CD1c-positive myeloid dendritic cell (primary cell): Measurements from ENCODE around the gene HSFX1.
"Not testable (repeated sequence)": the region's sequence is repeated elsewhere in the genome, so short reads cannot be mapped to it uniquely, and the experiment has no call there.

Source experiments
- DNase-seq: peaks from one replicate; pipeline ENCODE4 v3.0.0-alpha.2; 2016; ENCODE audit errors: extremely low spot score

HSFX1 gene, protein sequence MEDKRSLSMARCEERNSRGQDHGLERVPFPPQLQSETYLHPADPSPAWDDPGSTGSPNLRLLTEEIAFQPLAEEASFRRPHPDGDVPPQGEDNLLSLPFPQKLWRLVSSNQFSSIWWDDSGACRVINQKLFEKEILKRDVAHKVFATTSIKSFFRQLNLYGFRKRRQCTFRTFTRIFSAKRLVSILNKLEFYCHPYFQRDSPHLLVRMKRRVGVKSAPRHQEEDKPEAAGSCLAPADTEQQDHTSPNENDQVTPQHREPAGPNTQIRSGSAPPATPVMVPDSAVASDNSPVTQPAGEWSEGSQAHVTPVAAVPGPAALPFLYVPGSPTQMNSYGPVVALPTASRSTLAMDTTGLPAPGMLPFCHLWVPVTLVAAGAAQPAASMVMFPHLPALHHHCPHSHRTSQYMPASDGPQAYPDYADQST

GRCh38 chrX:149773768-149774167, at the start of gene HSFX1:
TSS of gene HSFX1 (plus strand) at chrX:149774068. CDS start at chrX:149774682, 614 bp downstream.
- not testable (repeated sequence) for DNase-seq

DNA sequence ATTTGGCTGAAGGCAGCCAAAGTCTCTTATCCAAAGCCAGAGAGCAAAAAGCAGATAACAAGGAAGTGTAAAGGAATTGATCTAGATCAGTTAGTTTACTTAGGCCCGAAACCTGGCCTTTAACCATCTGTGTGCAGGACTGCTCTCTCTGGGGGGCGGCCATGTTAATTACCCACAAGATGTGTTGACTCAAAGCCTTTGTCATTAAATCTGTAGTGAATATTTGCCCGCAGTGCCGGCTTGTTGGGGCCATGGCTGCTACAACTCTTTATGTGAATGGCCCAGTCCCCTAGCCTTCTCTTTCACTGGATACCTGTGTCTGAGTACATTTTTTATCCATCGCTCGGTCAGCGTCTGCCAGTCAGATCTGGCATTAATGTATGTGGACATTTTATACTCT, 46.6 kb upstream of the HSFX1 start:
- DNase-seq, result not testable (repeated sequence)

GRCh38 chrX:149742269-149742668, 31.6 kb upstream of the HSFX1 start:
- not testable (repeated sequence) for DNase-seq

DNA sequence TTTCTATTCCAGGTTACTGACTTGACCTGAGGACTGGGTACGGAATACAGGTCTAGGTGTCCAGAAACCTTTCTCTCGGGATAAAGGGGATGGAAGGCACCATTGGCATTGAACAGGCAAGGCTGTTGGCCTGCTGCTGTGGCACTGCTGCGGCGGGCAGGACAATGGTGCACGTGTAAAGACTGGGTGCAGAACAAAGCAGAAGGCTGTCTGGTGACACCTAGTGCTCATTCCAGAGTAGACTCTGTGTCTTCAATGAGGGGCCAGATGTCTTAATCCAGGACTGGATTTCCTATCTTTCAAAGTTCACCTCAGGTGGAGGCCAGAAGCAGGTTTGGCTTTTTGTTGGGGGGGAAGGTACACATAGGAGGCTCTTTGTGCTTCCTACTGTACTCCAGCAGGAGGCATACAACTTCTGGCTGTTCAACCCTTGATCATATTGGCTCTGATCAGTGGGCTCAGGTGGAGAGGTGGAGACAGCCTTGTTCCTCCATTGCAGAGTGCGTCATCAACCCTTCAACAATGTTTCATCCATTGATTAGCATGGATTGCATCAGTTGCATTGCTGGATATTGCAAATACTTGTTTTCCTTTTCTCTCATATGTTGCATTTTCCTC, 27.4 kb upstream of the HSFX1 start:
- DNase-seq, result not testable (repeated sequence)

- no peak for DNase-seq
Observed at GRCh38 chrX:149757206-149758067, 16.4 kb upstream of the HSFX1 start.

DNA sequence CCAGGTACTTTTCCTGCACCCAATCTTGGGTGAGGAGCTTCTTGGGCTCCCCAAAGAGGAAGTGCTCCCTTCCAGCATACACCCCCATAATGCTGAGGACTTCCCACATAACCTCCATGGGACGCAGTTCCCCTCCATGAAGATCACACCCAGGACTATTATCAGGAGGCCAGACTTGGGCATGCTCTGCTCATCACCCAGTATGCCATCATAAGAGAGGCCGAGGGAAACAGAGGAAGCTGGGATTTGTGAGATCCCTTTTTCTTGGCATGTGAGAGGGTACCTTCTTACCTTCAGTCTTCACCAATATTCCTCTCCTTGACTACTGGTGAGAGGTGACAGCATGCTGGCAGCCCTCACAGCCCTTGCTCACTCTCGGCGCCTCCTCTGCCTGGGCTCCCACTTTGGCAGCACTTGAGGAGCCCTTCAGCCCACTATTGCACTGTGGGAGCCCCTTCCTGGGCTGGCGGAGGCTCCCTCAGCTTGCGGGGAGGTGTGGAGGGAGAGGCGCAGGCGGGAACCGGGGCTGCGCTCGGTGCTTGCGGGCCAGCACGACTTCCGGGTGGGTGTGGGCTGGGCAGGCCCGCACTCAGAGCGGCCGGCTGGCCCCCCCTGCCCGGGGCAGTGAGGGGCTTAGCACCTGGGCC, 15.7 kb upstream of the HSFX1 start:
- no peak for DNase-seq

GRCh38 chrX:149758715-149759078, 15.2 kb upstream of the HSFX1 start:
- not testable (repeated sequence) for DNase-seq

DNA sequence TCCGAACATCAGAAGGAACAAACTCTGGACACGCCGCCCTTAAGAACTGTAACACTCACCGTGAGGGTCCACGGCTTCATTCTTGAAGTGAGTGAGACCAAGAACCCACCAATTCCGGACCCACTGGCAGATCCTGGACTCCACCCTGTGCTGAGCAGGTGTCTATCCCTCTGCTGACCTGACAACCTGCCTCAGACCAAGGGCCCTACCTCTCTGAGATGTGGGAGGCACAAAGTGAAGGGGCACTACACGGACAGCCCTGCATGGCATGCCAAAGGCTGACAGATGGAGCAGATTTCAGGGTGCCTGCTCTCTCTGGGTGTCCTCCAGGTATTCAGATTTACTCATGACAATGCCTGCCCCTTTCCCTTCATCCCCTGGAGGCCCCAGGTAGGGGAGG, 14.0 kb upstream of the HSFX1 start:
- no peak for DNase-seq

DNA sequence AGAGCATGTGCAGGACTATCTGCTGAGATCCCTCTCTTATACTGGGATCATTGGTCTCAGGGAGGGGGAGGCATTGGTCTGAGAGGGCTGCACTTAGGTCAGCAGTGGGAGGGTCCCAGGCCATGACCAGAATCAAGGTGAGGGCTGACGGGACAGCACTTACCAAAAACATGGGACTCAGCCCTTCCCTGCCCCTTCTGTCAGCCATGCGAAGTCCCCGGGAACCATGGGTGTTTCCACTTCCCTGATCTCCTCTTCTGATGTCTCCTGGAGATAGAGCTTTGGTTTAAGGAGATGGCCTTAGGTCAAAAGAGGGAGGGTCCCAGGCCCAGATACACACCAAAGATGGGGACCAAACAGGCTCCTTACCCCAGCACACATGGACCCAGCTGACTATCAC, 12.9 kb upstream of the HSFX1 start:
- DNase-seq, result no peak

- not testable (repeated sequence) for DNase-seq
Observed at GRCh38 chrX:149761858-149762674, 11.8 kb upstream of the HSFX1 start.

DNA sequence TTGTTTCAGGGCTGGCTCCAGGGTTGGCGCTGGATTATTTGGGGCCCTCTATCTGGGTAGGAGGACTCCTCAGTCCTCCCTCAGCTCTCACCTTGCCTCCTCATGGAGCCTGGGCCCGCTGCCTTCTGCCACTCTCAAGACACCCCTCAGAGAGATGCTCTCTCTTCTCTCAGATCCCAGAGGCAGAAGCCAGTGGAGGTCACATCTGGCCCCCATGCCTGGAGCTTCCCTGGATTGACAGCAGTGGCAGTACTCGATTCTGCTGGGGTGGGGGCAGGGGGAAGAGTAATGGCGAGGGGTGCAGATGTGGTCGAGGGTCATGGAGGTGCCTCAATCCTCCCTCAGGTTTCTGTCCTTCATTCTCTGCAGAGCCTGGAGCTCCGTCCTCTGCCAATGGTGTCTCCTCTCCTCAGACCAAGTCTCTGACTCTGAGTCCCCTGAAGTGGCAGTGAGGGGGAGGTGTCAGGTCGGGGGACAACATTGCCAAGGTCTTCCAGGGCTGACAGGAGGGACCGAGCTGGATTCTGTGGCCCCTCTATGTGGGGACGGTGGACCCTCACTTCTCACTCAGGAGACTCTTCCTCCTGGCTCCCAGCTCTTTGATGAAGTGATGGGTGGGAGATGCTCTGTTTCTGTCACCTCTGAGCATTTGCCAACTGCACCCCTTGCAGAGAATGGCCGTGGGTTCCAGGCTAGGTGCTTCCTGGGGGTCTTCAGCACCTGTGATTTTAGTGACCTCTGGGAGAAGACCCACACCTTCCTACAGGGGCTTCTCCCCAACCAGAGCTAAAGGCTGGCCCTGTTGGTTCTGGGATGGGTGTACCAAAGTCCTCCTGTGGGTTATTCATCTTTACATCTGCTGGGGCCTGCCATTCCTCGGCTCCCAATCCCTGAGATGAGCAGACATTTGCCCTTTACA, 10.9 kb upstream of the HSFX1 start:
- no peak for DNase-seq

- DNase-seq, result not testable (repeated sequence)
Observed at GRCh38 chrX:149770344-149770743, 3.5 kb upstream of the HSFX1 start.

DNA sequence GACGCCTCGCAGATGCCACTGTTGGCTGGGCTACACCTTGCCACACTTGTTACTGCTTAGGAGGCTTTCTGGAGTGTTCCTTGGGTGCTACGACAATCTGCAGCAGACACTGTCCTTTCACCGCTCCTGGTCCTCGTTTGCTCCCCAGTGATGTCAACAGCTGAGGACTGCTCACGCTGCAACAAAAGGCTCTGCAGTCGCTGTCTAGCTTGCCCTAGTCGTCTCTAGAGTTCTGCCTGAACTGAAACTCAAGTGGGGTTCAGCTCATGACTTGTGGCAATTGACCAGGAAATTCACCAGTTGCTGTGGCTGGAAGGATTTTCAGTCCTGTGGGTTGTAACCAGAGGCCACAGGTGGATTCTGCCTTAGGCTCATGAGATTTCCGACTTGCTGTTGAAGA, 842 bp upstream of the HSFX1 start:
- not testable (repeated sequence) for DNase-seq

DNA sequence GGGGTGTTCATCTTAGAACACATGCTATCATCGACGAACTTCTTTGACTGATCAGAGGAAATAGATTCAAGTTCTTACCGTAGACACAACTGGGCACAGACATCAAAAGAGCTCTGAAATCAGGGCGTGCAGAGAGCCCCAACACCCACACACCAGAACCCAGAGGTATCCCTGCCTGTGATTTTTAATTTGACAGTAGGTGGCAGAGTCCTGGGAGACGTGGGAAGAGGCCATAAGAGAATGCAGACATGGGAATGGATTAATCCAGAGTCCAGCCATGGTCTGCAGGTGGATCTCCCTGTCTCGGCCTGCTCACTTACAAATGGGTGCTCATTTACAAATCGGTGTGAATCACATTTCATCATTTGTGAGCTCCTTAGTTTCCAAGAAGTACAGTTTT, 4.1 kb downstream of the HSFX1 start:
- DNase-seq, result not testable (repeated sequence)

DNA sequence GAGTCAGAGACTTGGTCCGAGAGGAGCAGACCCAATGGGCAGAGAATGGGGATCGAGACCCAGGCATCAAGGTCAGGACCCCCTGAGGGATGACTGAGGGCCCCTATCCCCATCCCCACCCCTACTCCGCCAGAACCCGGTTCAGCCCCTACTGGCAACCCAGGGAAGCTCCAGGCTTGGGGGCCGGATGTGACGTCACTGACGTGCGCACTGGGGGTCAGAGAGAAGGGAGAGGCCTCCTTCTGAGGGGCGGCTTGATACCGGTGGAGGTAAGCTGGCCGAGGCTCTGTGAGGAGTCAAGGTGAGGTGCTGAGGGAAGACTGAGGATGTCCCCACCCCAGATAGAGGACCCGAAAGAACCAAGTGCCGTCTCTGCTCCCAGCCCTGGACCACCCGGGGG, 7.9 kb downstream of the HSFX1 start, which contains the start of gene MAGEA9:
MAGEA9 (plus strand) TSS at position 204 of the 400 bp plus-strand sequence. CDS start 4,281 bp downstream, outside the sequence.
- not testable (repeated sequence) for DNase-seq

GRCh38 chrX:149795531-149795930, 21.7 kb downstream of the HSFX1 start:
- not testable (repeated sequence) for DNase-seq

DNA sequence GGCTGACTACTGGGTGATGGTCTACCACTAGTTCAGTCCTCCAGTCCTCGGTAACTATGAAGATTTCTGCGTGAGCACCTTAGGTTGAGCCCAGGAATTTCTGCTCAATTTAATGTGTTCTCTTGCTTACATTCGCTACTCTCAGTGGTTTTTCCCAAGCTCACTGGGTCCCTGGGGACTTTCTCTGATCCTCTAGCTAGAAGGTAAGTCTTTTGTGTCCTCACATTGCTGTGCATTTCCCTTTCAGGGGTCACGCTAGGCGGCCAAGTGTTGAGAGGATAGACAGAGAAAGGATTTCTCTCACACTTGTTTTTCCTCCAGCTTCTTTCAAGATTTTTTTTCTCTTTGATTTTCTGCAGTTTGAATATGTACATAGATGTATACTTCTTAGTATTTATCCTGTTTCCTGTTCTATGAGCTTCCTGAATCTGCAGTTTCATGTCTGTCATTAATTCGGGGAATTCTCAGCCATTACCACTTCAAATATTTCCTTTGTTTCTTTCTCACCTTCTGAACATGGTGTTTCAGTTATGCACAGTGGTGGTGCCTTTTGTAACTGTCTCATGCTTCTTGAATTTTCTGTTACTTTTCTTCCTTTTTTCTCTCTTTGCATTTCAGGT, 25.3 kb downstream of the HSFX1 start:
- no peak for DNase-seq

DNA sequence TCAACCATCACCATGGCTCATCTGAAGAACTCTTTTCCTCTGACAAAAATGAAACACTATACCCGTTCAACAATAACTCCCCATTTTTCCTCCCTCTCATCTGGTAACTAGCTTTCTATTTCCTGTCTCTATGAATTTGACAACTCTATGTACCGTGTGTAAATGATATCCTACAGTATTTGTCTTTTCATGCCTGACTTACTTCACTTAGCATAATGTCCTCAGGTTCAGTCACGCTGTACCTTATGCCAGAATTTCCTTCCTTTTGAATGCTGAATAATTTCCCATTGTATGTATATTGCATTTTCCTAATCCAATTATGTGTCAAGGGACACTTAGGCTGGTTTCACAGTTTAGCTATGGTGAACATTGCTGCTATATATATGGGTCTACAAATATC, 26.1 kb downstream of the HSFX1 start:
- no peak for DNase-seq

DNA sequence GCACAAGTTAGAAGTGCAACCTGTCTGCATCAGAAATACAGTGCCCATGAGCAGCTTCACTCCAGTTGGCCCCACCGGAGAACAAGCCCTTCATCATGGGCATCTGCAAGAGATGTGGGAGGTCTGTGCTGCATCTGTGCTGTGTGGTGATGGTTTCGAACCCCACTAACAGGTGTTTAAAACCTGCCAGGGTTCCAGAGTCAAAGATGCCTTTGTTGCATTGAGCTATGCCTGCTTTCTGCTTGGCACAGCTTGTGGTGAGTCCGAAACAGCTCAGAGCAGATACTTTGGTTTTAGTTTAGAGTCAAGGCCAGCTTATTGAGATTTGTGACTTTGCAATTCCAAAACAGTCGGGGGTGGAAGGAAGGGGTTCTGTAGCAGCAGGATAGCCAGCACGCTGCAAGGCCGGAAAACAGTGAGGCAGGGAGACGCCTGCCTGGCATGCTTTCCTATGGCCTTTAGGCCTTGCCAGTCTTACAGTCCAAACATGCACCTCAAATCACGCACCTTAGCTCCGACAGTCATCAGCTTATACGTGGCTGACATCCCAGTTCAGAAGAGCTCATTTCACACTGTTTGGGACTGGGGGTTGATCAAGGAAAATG, 29.7 kb downstream of the HSFX1 start:
- no peak for DNase-seq
